GM10266 (cell line): ENCODE results near the gene EXOC3L1.

Experiments
- DNase-seq: peaks from one replicate; pipeline ENCODE4 v3.0.0; 2012; ENCODE audit errors: extremely low spot score
- CTCF ChIP-seq: IDR thresholded peaks from 2 replicates; pipeline ENCODE4 v1.5.1; 2012; ENCODE audit warnings: mild to moderate bottlenecking, low read depth; ENCODE audit not compliant: control insufficient read depth, insufficient read depth; ENCODE audit errors: missing control alignments

The EXOC3L1 gene

GRCh38 chr16:67166110-67166547, 23.8 kb downstream of the EXOC3L1 start:
- DNase-seq, result no peak
- no peak for TF ChIP-seq CTCF

GRCh38 chr16:67165121-67166078, 24.5 kb downstream of the EXOC3L1 start:
- no peak for TF ChIP-seq CTCF
- DNase-seq, result no peak

- DNase-seq, result no peak
- TF ChIP-seq CTCF, result no peak
These were observed 25.3 kb downstream of the EXOC3L1 start, which contains the start of gene HSF4 for GRCh38 chr16:67164599-67165061. Gene HSF4, plus strand, starts transcription at chr16:67164745. Its CDS starts 67 bp downstream, at chr16:67164812.

DNA sequence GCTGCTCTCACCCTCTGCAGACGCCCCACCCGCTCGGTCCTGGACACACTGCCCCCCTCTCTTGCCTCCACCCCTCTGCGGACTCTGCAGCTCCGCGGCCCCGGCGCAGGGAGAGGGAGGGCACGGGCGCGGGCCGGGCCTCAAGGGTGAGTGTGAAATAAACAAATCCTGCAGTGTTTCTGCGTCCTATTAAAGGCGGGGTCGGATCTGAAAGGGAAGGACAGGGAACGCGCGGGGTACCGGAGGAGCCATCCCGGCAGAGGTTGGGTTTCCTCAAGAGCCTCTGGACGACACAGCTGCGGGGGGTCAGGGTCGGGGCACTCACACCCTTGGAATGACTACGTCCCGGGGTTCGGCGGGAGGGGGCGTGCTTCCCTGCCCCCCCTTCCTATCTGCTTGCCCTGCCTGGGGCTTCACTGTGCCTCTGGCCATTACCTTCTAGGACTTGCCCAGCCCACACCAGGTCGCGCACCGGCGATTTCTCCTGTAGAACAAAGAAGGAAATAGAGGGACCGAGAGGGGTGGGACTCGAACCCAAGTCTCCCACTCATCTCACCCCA, 25.9 kb downstream of the EXOC3L1 start:
- DNase-seq, result no peak
- TF ChIP-seq CTCF, result no peak

DNA sequence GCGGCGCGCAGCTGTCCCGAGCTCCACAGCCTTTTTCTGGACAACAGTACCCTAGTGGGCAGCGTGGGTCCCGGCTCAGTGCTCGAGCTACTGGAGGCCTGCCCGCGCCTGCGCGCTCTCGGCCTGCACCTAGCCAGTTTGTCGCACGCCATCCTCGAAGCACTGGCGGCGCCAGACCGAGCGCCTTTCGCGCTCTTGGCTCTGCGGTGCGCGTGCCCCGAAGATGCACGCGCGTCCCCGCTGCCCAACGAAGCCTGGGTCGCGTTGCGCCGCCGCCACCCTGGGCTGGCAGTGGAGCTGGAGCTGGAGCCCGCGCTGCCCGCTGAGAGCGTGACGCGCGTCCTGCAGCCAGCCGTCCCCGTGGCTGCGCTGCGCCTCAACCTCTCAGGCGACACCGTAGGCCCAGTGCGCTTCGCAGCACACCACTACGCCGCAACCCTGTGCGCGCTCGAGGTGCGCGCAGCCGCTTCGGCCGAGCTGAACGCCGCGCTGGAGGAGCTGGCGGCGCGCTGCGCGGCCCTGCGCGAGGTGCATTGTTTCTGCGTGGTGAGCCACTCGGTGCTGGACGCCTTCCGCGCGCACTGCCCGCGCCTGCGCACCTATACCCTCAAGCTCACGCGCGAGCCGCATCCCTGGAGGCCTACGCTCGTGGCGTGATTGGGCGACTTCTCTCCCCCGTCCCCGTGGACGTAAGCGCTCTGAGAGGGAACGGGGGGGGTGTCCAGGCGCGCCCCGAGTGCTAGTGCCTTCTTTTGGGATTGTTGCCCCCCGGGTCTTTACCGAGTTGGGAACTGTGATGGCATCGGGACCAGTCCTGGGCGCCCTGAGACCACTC, 26.6 kb downstream of the EXOC3L1 start:
- DNase-seq, result no peak
- no peak for TF ChIP-seq CTCF

GRCh38 chr16:67162506-67163163, 27.3 kb downstream of the EXOC3L1 start:
- no peak for DNase-seq
- TF ChIP-seq CTCF, result no peak
